HK-2 (cell line): ENCODE data around the gene GALNT2.

Experiments
- DNase-seq: peaks from one replicate; pipeline ENCODE4 v3.0.0-alpha.2; 2018; ENCODE audit not compliant: unreplicated experiment

The GALNT2 gene

DNA sequence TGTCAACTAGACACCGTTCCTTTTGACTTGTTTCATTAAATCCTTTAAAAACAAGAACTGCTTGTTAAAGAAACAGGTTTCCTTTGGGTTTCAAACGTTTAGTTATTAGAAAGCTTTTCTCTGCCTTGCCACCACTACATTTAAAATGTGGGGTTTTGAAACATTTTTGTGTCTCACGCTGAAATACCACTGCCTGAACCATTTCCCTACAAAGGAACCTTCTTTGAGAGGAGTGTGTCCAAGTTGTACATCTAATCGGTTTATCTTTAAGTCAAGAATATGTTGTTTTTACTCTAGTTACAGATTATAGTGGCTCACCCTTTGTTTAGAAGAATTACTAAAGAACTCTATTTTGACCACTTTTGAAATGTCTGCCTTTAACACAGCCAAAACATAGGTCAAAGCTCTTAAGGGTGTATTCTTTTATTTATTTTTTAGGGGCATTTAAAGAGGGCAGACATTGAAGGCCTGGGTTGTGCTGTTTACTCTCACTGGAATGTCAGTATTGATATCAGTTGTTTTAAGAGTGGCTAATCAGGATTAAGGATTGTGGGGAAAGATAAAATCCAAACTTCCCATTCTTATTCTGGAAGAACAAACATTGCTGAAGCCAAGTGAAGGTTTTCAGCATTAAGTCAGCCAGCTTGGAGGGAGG, 143.4 kb downstream of the GALNT2 start:
- no peak for DNase-seq

DNA sequence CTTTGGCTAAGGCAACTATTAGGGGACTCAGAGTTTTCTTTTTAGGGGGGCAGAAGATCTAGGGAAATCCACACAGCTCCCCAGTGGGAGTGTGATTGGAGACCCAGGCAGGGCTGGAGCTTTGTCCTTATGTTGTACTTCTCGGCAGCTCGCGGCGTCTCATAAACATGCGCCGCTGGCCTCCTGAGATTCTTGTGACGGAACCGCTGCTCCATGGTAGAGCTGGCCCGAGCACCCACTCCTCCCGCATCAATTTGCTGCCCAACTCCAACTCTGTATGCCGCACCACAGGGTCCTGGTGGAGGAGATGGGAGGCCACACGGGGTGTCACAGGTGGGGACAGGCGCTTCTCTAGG, 143.9 kb downstream of the GALNT2 start:
- no peak for DNase-seq

- DNase-seq = no peak
Measured at GRCh38 chr1:230211436-230212145, 144.6 kb downstream of the GALNT2 start.

DNA sequence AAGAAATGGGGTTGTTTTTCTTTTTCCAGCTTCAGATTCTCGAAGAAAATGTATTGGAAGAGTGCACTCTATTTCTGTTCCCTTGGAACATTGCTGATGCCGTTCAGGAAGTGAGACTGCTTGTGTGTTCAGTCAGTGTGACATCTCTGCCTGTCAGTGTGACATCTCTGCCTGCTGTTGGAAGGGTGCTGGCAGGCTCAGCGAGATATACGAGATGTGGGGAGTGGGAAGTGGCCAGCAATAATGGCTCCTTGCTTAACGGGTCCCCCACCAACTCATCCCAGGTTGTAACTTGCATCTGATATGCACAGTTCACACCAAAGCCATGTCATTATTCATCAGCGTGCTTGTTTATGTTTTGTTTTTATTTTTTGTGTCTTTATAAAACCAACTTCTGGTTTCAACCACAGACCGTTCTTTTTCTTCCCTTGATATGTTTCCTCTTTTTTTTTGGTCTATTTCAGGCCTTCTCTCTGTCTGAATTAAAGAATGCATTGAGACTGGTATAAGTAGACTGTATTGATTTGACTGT, 145.4 kb downstream of the GALNT2 start:
- no peak for DNase-seq

DNA sequence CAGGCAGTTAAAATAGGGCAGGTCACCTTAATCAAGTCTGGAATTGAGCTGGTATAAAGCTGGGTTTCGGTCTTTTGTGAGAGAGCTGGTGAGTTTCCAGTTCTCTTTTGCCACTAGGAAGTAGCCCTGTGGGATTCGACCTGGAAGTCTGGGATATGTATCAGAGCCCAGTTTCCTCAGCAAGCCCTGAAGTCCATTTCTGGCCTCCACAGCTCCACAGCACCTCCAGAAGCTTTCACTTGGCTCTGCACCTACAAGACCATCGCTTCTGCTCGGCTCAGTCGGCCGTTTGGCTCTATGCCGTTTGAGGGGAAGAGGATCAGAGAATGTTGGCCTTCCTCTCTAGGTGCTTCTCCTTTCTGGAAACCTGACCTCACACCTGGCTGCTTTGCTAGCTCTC, 148.0 kb downstream of the GALNT2 start:
- no peak for DNase-seq

DNA sequence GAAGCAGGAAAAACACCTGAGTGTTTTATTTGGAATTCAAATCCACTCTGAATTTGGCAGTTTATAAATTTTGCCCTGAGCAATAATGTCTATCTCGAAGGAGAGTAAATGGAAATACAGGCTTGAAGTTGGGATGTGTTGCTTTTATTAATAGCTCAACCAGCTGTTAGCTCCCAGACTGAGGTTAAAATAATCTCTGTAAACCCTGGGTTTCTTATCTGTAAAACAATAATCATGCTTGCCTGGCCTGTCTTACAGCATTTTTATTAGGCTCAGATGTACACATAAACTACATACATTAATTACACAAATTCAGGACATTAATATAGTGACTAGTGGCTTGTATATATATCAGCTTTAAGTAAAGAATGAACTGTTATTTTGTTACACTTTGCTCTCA, 148.5 kb downstream of the GALNT2 start:
- DNase-seq = no peak

GRCh38 chr1:230216896-230217295, 149.9 kb downstream of the GALNT2 start:
- no peak for DNase-seq

DNA sequence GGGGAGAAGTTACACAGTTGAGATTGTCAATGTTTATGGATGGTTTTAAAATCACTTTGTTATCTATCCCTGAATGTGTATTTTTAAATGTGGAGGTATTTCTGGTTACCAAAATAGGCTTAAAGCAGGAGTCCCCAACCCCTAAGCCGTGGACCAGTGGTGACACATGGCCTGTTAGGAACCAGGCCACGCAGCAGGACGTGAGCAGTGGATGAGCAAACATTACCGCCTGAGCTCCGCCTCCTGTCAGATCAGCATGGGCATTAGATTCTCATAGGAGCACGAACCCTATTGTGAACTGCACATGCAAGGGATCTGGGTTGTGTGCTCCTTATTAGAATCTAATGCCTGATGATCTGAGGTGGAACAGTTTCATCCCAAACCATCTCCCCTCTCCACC, 151.6 kb downstream of the GALNT2 start:
- no peak for DNase-seq

- DNase-seq = no peak
Measured at GRCh38 chr1:230219174-230220067, 152.4 kb downstream of the GALNT2 start.

DNA sequence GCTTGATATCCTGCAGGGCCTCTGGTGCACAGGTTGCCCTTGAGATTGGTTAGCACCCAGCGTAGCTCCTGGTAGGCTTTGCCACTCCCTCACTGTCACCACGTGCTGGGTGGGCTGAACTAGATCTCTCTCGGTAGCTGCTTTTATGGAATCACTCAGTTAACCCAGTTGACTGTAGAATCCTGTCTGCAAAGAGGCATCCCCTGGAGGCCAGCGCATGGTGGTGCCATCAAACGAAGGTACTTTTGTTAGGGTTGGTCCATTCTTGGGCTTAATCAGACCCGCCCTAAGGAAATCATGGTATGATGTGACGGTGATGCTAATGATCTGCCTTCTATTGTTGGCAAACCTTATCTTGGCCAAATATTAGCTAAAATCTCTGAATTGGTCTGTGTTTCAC, 153.4 kb downstream of the GALNT2 start:
- no peak for DNase-seq

DNA sequence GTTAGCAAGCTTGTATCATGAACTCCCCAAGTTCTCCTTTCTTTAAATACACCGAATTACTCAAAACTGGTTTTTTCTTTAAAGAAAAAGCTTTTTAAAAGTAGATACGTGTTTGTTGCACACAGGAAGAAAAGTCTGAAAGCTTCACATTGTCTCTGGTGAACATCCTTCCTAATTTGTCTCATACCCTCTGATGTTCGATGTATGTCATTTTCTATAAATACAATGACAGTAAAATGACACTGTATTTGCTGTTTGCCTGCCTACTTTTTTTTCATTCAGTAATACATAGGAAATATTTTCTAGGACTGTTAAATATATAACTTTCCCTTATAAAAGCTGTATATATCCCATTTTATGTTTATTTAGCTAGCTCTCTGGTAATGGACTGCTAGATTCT, 153.9 kb downstream of the GALNT2 start:
- DNase-seq = no peak

DNA sequence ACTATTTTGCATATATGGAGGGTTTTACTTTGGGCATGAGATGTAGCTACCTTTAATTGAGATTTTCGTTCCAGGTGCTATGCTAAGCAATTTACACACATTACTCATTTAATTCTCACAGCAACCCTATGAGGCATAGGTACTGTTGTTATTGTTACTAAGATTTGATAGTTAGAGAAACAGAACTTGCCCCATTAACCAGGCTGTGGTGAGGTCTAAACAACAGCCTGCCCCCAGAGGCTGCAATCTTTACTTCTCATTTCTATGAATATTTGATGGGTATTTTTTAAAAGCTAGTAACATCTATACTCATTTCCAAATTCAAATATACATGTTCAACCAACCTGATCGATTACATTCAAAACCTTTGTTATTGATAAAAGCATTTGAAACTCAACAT, 155.6 kb downstream of the GALNT2 start:
- no peak for DNase-seq

- no peak for DNase-seq
Measured at GRCh38 chr1:230224101-230224960, 157.3 kb downstream of the GALNT2 start.

DNA sequence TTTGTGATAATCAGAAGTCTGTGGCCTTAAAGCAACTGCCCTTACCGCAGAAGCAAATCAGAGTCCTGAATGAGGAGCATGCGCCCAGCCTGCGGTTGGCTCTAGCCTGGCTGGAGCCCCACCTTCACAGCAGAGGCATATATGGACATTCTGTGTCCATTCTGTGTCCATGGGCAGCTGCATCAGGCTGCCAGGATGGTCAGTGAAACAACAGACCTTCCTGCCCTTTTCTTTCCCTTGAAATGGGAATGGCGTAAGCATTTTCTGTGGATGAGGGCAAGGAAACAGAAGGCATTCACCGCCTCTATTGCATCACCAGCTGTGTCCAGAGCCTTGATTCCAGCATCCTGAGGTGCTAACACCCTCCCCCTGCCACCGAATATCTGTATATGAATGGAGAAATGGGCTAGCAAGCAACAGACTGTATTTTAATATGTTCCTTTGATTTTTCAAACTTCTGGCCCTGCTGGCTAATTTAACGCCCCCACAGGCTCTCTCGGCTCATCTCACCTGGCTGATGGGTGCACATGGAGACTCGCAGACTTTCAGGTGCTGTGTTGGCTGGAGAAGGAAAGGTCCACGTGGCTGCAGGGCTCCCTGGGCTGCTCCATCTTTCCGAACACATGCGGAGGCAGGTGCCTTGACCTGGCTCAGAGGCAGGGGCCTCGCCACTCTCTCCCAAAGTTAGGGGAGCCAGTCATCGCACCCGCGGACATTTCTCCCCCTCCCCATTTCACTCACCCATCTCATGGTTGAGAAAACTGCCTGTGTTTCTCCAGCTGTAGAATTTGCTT, 159.2 kb downstream of the GALNT2 start:
- no peak for DNase-seq

DNA sequence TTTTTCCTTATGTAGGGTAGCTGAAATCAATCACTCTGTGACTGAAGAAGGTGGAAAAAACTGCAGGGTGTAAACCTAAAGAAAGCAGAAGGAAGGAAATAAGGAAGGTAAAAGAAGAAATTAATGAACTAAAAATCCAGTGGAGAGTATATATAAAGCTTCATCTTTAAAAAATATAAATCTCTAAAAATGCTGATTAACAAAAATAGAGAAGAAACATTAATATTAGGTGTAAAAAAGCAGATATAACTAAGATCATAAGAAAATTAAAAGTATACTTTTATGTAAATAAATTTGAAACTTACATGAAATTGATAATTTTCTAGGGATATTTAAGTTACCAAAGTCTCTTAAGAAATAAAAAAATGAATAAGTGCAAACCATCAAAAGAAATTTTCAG, 159.8 kb downstream of the GALNT2 start:
- no peak for DNase-seq

DNA sequence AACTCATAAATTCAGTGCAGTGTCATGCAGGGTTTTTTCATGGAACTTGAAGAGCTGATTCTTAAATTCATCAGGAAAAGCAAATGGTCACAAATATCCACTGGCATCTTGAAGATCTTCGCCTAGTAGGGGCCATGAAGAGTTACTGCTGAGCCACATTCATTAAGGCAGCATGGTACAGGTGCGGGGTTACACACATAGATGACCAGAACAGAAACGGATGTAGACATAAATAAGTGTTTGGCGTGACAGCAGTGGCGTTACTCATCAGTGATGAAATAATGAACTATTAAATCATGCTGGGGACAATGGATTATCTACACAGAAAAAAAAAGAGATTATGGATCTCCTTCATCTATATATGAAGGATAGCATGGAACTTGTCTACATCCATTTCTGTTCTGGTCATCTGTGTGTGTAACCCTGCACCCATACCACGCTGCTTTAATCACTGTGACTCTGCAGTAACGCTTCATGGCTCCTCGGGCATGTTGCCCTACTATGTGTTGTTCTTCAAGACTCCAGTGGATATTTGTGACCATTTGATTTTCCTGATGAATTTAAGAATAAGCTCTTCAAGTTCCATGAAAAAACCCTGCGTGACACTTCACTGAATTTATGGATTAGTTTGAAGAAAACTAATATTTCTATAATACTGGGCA, 161.3 kb downstream of the GALNT2 start:
- DNase-seq = no peak

GRCh38 chr1:230230273-230230672, 163.2 kb downstream of the GALNT2 start:
- no peak for DNase-seq

GRCh38 chr1:230230948-230231773, 164.1 kb downstream of the GALNT2 start:
- DNase-seq = no peak

DNA sequence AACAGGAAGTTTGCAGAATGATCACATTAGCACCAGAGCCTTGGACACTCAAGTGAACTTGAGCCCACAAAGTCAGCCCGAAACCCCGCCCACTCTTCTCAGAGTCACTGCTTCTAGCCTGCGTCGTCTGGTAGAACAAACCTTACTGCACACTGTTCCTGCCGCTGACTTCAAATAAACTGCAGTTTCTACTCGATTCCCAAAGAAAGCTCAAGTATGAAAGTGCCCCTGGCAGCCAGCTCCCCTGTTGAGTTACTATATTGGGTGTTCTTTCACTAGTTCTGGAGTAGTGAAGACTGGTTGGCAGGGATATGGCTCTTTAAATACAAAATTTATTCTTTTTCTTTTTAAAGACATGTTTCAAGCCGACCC, 164.7 kb downstream of the GALNT2 start:
- no peak for DNase-seq
